ENCODE results near the gene PAX6.

DNA sequence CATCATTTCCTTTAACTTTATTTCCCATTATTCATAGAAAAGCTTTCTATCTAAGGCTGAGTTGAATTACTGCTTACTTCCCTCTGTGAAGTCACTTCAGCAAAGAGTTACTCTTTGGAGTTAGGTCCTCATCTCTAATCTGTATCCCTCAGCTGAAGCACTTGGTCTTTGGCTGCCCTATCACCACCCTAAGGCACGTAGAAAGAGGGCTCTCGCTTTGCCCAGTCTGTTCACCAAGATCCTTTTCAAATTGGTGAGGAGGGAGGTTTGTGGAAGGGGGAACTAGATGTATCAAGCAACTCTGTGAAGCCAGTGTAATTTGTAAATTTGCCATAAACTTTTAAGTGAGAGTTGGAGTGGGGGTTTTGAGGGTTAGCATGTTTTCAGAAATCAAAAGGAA lies 43.4 kb downstream of the PAX6 start:
- TF ChIP-seq, protein P1, sequence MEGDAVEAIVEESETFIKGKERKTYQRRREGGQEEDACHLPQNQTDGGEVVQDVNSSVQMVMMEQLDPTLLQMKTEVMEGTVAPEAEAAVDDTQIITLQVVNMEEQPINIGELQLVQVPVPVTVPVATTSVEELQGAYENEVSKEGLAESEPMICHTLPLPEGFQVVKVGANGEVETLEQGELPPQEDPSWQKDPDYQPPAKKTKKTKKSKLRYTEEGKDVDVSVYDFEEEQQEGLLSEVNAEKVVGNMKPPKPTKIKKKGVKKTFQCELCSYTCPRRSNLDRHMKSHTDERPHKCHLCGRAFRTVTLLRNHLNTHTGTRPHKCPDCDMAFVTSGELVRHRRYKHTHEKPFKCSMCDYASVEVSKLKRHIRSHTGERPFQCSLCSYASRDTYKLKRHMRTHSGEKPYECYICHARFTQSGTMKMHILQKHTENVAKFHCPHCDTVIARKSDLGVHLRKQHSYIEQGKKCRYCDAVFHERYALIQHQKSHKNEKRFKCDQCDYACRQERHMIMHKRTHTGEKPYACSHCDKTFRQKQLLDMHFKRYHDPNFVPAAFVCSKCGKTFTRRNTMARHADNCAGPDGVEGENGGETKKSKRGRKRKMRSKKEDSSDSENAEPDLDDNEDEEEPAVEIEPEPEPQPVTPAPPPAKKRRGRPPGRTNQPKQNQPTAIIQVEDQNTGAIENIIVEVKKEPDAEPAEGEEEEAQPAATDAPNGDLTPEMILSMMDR (IDR thresholded peaks at IDR 0.05): no peak
- no peak for TF ChIP-seq POLR2A (IDR thresholded peaks at IDR 0.05)

All from testis (tissue), 2 donors.